ENCODE results near the gene PLEKHG1. TPM values are rescaled to one million over a fixed set of nuclear protein-coding genes. Genes with fewer than 3 reads are reported as not detected.

PLEKHG1 gene
- total RNA-seq, 1 experiment from 2014 or later, result 1.4 TPM

- H3K4me3 ChIP-seq (ENCODE audit: low read length), result no peak overlapping the region
Measured at GRCh38 chr6:150606647-150607328, 7.1 kb downstream of the PLEKHG1 start.

GRCh38 chr6:150607329-150607650, 7.6 kb downstream of the PLEKHG1 start:
- Histone ChIP-seq H3K4me2 (ENCODE audit: low read length) (no peak overlapping the region), H2AFZ (ENCODE audit: low read length) (no peak overlapping the region), H3K27me3 (ENCODE audit: low read length) (no peaks in the 10 kb centered on the region), H3K4me1 (ENCODE audit: insufficient read depth, low read length) (no peaks in the 10 kb centered on the region), H3F3A (ENCODE audit: low read length, unreplicated experiment) (no peaks in the 10 kb centered on the region), H3K9me2 (replicated peaks; ENCODE audit: low read length) (no peaks in the 10 kb centered on the region), H3K79me2 (ENCODE audit: low read length) (no peaks in the 10 kb centered on the region), H3K9me3 (ENCODE audit: low read length) (no peaks in the 10 kb centered on the region), H3K36me3 (ENCODE audit: low read depth, low read length) (no peaks in the 10 kb centered on the region), H4K20me1 (ENCODE audit: low read length) (no peaks in the 10 kb centered on the region), H3K27ac (ENCODE audit: low read length) (no peak overlapping the region), H3K9ac (ENCODE audit: low read length) (no peak overlapping the region), H3K4me3 (ENCODE audit: low read length) (no peak overlapping the region)
- CTCF ChIA-PET, result no interaction called here
- no peak for ATAC-seq
- BruUV-seq (replicated peaks), result no TSS peak
- no peak for TF ChIP-seq CTCF (conservative IDR thresholded peaks at IDR 0.05; ENCODE audit: low read depth, low read length)
- no peak for TF ChIP-seq EZH2 (IDR thresholded peaks at IDR 0.05; ENCODE audit: low read length, unreplicated experiment)
- TF ChIP-seq EZH2phosphoT487 (IDR thresholded peaks at IDR 0.05; ENCODE audit: borderline replicate concordance, low read length), result no peak
- intact Hi-C loops (cut with micrococcal nuclease), result no loop called here
- POLR2A ChIA-PET (ENCODE audit: unreplicated experiment), result no interaction called here
- DNase-seq, result no peak

More at GRCh38 chr6:150606647-150607328, 7.1 kb downstream of the PLEKHG1 start:
- H3K9me3 ChIP-seq (ENCODE audit: low read length), result no peaks in the 10 kb centered on the region
- DNase-seq (no peak), ATAC-seq (no peak)
- no peak overlapping the region for H3K27ac ChIP-seq (ENCODE audit: low read length)
- no peak overlapping the region for H3K9ac ChIP-seq (ENCODE audit: low read length)
- H3K79me2 ChIP-seq (ENCODE audit: low read length), result no peaks in the 10 kb centered on the region
- ChIA-PET POLR2A (ENCODE audit: unreplicated experiment) (no interaction called here), CTCF (no interaction called here)
- no peak overlapping the region for H3K4me2 ChIP-seq (ENCODE audit: low read length)
- no peak overlapping the region for H2AFZ ChIP-seq (ENCODE audit: low read length)
- no peak for TF ChIP-seq EZH2 (IDR thresholded peaks at IDR 0.05; ENCODE audit: low read length, unreplicated experiment)
- no peak for TF ChIP-seq EZH2phosphoT487 (IDR thresholded peaks at IDR 0.05; ENCODE audit: borderline replicate concordance, low read length)
- TF ChIP-seq CTCF (conservative IDR thresholded peaks at IDR 0.05; ENCODE audit: low read depth, low read length), result no peak
- no peaks in the 10 kb centered on the region for H3K27me3 ChIP-seq (ENCODE audit: low read length)
- no peaks in the 10 kb centered on the region for H3F3A ChIP-seq (ENCODE audit: low read length, unreplicated experiment)
- no peaks in the 10 kb centered on the region for H3K36me3 ChIP-seq (ENCODE audit: low read depth, low read length)
- H3K4me1 ChIP-seq (ENCODE audit: insufficient read depth, low read length), result no peaks in the 10 kb centered on the region
- no TSS peak for BruUV-seq (replicated peaks)
- H3K9me2 ChIP-seq (replicated peaks; ENCODE audit: low read length), result no peaks in the 10 kb centered on the region
- H4K20me1 ChIP-seq (ENCODE audit: low read length), result no peaks in the 10 kb centered on the region
- intact Hi-C loops (cut with micrococcal nuclease), result no loop called here

GRCh38 chr6:150610584-150610983, 10.9 kb downstream of the PLEKHG1 start:
- H3K27ac ChIP-seq (ENCODE audit: low read length), result no peak overlapping the region

More at GRCh38 chr6:150610584-150610983, 10.9 kb downstream of the PLEKHG1 start:
- Histone ChIP-seq H3K27me3 (ENCODE audit: low read length) (no peaks in the 10 kb centered on the region), H3K4me2 (ENCODE audit: low read length) (no peak overlapping the region), H3F3A (ENCODE audit: low read length, unreplicated experiment) (no peaks in the 10 kb centered on the region), H3K79me2 (ENCODE audit: low read length) (no peaks in the 10 kb centered on the region), H3K36me3 (ENCODE audit: low read depth, low read length) (no peaks in the 10 kb centered on the region), H4K20me1 (ENCODE audit: low read length) (no peaks in the 10 kb centered on the region), H2AFZ (ENCODE audit: low read length) (no peak overlapping the region), H3K4me1 (ENCODE audit: insufficient read depth, low read length) (no peaks in the 10 kb centered on the region), H3K9me3 (ENCODE audit: low read length) (no peaks in the 10 kb centered on the region), H3K9ac (ENCODE audit: low read length) (no peak overlapping the region), H3K4me3 (ENCODE audit: low read length) (no peak overlapping the region), H3K9me2 (replicated peaks; ENCODE audit: low read length) (no peaks in the 10 kb centered on the region)
- BruUV-seq (replicated peaks), result no TSS peak
- ChIA-PET POLR2A (ENCODE audit: unreplicated experiment) (no interaction called here), CTCF (interaction anchor here (0.7 kb wide), 1 partner anchor 10 kb away, joined by 3 read pairs; no protein-coding TSS in a partner anchor)
- no peak for ATAC-seq
- intact Hi-C loops (cut with micrococcal nuclease), result no loop called here
- DNase-seq, result no peak
- TF ChIP-seq EZH2 (IDR thresholded peaks at IDR 0.05; ENCODE audit: low read length, unreplicated experiment), result no peak
- TF ChIP-seq CTCF (conservative IDR thresholded peaks at IDR 0.05; ENCODE audit: low read depth, low read length), result no peak
- no peak for TF ChIP-seq EZH2phosphoT487 (IDR thresholded peaks at IDR 0.05; ENCODE audit: borderline replicate concordance, low read length)
